GM12872 (cell line): ENCODE results near the gene RASAL3.

ENCODE experiments used
- TF ChIP-seq, protein P1 (sequence below): IDR thresholded peaks from 3 replicates; pipeline ENCODE4 v1.5.1; 2011; ENCODE audit warnings: low read depth, mild to moderate bottlenecking, low read length, moderate library complexity; ENCODE audit not compliant: insufficient read depth

RASAL3 gene

DNA sequence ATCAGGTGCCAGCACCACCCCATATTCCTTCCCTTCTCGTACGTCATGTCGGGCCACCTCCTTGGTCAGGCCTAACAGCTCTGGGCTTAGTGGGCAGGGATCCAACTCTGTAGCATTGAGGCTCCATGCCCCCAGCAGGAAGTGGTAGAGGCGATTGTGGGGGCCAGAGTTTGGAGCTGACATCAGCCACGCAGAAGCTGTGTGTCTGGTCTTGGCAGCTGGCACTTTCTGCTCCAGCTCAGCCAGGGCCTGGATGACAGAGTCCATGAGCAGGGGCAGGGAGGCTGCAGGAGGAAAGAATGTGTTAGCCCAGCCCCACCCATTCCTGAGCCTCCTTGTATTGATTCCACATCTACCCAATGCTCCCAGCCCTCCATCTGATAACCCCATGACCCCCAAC is 12.0 kb upstream of the RASAL3 start:
- TF ChIP-seq, protein P1, sequence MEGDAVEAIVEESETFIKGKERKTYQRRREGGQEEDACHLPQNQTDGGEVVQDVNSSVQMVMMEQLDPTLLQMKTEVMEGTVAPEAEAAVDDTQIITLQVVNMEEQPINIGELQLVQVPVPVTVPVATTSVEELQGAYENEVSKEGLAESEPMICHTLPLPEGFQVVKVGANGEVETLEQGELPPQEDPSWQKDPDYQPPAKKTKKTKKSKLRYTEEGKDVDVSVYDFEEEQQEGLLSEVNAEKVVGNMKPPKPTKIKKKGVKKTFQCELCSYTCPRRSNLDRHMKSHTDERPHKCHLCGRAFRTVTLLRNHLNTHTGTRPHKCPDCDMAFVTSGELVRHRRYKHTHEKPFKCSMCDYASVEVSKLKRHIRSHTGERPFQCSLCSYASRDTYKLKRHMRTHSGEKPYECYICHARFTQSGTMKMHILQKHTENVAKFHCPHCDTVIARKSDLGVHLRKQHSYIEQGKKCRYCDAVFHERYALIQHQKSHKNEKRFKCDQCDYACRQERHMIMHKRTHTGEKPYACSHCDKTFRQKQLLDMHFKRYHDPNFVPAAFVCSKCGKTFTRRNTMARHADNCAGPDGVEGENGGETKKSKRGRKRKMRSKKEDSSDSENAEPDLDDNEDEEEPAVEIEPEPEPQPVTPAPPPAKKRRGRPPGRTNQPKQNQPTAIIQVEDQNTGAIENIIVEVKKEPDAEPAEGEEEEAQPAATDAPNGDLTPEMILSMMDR = no peak

DNA sequence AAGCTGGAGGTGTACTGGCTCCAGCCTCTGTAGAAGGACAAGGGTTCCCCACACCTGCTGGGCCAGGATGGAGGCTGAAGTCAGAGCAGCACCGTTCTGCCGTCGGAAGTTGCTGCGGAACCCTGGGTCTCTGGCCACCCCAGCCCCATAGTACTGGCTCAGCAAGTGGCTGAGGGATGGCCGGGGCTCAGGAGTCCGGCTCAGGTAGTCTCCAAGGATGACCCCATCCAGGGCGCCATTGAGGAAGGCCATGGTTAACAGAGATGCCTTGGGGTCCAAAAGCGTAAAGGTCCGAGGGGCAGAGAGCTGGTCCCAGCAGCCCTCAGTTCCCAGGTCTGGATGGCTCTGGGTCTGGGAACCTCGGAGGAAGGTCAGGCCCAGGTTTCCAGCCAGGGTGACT is 11.3 kb upstream of the RASAL3 start:
- TF ChIP-seq, protein P1 = no peak

DNA sequence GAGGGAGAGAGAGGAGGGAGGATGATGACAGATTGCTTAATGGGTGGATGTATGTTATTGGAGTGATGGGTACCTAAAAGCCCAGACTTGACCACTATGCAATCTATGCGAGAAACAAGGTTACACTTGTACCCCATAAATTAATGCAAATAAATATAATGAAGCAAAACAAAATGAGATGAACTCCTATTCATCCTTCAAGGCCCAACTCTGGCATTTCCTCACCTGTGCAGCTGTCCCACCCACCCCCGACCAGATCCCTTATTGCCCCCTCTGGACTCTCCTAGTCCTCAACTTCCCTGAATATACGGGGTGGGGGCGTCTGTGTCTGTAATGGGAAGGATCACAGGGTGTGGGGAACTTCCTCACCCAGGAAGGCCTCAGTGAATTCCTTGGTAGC is 10.8 kb upstream of the RASAL3 start:
- TF ChIP-seq, protein P1 = no peak

DNA sequence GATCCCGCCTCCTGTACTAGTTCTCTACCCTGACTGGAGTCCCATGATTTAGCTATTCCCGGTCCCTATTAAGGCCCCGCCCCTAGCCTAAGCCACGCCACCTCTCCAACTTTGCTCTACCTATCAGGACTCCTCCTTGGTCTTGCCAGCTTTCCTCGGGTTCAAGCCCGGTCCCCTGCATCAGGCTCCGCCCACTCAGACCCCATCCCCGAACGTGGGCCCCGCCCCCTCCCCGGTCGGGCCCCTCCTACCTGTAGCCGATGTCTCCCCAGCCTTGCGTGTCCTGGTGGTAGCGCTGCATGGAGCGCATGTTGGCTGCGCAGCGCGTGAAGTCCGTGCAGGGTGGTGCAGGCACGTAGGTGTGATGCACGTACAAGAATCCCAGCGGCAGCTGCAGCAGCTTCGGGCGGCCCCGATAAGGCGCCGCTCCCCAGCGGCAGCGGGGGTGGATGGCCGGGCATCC is 7.3 kb upstream of the RASAL3 start:
- TF ChIP-seq, protein P1 = no peak

DNA sequence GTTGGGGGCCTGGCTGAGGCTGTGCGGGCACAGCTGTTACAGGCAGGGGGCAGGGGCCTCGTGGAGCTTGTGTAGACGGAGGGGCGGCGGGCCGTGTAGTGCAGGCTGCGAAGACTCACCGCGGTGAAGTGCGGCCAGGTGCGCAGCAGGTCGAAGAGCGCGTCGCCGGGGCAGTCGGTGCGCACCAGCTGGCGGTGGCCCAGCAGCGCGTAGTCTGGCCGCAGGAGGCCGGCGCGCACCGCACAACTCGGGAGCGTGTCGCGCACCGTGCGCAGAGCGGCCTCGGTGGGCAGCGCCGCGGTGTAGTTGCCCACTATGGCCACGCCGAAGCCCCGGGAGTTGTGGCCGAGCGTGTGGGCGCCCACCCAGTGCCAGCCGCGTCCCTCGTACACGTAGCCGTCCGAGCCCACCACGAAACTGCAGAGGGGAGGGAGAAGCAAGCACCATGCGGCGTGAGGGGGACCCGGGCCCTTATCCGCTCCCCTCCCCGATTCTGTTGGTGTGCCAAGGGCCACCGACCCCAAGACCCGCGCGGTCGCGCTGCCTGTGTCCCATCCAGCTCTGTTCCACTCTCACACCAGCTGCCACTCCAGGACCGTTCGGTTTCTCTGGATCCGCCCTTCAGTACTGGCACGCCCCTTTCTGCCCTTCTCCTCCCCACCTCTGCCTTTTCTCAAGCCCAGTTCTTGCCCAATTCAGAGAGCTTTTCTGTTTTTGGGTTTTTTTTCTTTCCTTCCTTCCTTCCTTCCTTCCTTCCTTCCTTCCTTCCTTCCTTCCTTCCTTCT is 5.4 kb upstream of the RASAL3 start:
- TF ChIP-seq, protein P1 = no peak

DNA sequence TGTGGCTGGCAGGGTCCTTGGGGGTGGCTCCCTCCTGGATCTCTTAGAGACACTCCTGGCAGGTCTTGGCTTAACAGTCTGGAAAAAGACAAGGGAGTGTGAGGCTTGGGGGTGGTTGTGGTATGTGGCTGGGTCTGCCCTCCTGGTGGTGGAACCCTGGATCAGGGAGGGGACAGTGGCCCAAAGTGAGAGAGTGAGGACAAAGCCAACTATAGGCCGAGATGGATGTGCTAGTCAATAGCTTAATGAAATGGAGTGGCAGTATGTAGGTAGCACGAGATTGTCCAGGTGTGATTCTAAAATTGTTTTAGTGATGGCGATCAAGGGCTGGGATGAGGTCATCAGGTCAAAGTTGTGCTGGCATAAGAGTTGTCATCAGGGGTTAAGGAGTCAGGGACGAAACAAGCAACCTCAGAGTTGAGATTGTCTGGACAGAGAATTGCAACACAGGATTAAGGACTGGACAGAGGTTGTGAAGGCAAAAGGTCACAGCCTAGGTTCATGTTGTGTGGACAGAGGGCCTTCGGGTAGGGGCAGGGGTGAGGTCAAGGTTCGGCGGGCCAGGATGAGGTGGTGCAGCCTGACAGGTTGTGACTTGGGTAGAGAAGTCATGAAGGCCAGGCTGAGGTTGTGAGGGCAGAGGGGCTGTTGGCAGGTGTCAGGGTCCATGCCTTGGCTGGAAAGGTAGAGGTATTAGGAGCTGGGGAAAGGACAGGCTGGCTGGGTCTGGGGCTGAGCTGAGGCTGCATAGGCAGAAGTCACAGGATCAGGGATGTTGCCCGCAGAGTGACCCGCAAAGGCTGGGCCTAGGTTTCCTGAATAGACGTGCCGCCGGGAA is 4.5 kb upstream of the RASAL3 start:
- TF ChIP-seq, protein P1 = no peak

DNA sequence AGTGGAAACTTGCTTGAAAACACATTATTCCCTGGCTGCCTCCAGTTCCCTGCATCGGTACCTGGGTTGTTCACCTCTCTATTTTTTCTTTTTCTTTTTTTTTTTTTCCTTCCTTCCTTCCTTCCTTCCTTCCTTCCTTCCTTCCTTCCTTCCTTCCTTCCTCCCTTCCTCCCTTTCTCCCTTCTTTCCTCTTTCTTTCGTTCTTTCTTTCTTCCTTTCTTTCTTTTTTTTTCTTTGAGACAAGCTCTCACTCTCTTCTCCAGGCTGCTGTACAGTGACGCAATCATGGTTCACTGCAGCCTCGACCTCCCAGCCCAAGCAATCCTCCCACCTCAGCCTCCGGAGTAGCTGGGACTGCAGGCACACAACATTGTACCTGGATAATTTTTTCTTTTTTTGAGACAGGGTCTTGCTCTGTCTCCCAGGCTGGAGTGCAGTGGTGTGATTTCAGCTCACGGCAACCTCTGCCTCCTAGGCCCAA is 3.4 kb upstream of the RASAL3 start:
- TF ChIP-seq, protein P1 = no peak
